Gastrocnemius medialis (tissue), 4 donors: Measurements from ENCODE around the gene COBL. TPM values are rescaled to one million over a fixed set of nuclear protein-coding genes. Genes with fewer than 3 reads are reported as not detected.

Source experiments
- ATAC-seq, 2 donors: fragments of 150-250 bp; one replicate each; pipeline ENCODE4 v1.9.1; 2016
- DNase-seq, 2 donors: peaks; one replicate each; pipeline ENCODE4 v3.0.0-alpha.2; 2019
- H3K27ac ChIP-seq, 4 donors: fragments of 200-600 bp; sonication (generic); 1 replicate in 1 of 4; 2 replicates in 3 of 4; pipeline ENCODE4 v1.5.1; 2016 to 2018; ENCODE audit warnings: mild to moderate bottlenecking in 2 of 4, moderate library complexity in 1 of 4
- H3K27me3 ChIP-seq, 3 donors: fragments of 200-600 bp; sonication (generic) in 2 of 3; 1 replicate in 1 of 3; 2 replicates in 2 of 3; pipeline versions ENCODE4 v1.5.1 to v1.6.0; 2016 to 2019; ENCODE audit warnings: mild to moderate bottlenecking in 1 of 3, moderate library complexity in 1 of 3
- H3K36me3 ChIP-seq, 2 donors: fragments of 200-600 bp; sonication (generic) in 1 of 2; one replicate each; pipeline ENCODE4 v1.5.1; 2017 to 2018
- H3K4me1 ChIP-seq, 2 donors: fragments of 200-600 bp; sonication (generic) in 1 of 2; one replicate each; pipeline ENCODE4 v1.5.1; 2016 to 2017; ENCODE audit warnings: mild to moderate bottlenecking in 2 of 2
- H3K4me3 ChIP-seq, 4 donors: fragments of 200-600 bp; sonication (generic) in 3 of 4; 1 replicate in 1 of 4; 2 replicates in 3 of 4; pipeline ENCODE4 v1.5.1; 2016 to 2019; ENCODE audit warnings: mild to moderate bottlenecking in 2 of 4
- H3K9me3 ChIP-seq, 3 donors: fragments of 200-600 bp; sonication (generic) in 2 of 3; 1 replicate in 1 of 3; 2 replicates in 2 of 3; pipeline ENCODE4 v1.5.1; 2016 to 2019
- CTCF ChIP-seq, 5 experiments: fragments of 450-650 bp in 3 of 5; fragments of 200-600 bp in 2 of 5; sonication (generic) in 2 of 5; IDR thresholded peaks in 4 of 5; conservative IDR thresholded peaks in 1 of 5; 1 replicate in 4 of 5; 2 replicates in 1 of 5; pipeline ENCODE4 v1.5.1; 2016 to 2019; ENCODE audit warnings: antibody characterized with exemption in 5 of 5, mild to moderate bottlenecking in 3 of 5, moderate library complexity in 3 of 5
- POLR2A ChIP-seq, 2 donors: fragments of 450-650 bp; IDR thresholded peaks; one replicate each; pipeline ENCODE4 v1.6.1; 2017; ENCODE audit warnings: antibody characterized with exemption in 2 of 2, mild to moderate bottlenecking in 2 of 2, moderate library complexity in 2 of 2
- in situ Hi-C, 4 donors: fragments of 200-750 bp; cut with MboI; loops; one replicate each; pipeline versions ENCODE4 v1.15.0 to v1.8.0; 2017; ENCODE audit warnings: low sequenced_read_pairs in 4 of 4
- intact Hi-C: fragments of 100-400 bp; cut with DNase I; formaldehyde crosslinking; loops from one replicate; pipeline ENCODE4 v1.15.1; 2023; ENCODE audit warnings: low total_unique reads
- total RNA-seq, 4 donors: library from RNA; depleted of rRNA; stranded (reverse); fragments of >200 nt; gene quantifications; one replicate each; pipeline versions ENCODE4 v1.1.0 to v1.2.3, GENCODE V29; 2016

The COBL gene
- total RNA-seq, 4 donors from 2014 or later: 82.1 to 170 (median 124) TPM

- intact Hi-C loops: no loop called here
- TF ChIP-seq POLR2A (IDR thresholded peaks at IDR 0.05) (no peak), CTCF (IDR thresholded peaks at IDR 0.05 in 4 of 5, conservative IDR thresholded peaks at IDR 0.05 in 1 of 5) (no peak)
Observed at GRCh38 chr7:51265066-51265907, 51.3 kb downstream of the COBL start.

DNA sequence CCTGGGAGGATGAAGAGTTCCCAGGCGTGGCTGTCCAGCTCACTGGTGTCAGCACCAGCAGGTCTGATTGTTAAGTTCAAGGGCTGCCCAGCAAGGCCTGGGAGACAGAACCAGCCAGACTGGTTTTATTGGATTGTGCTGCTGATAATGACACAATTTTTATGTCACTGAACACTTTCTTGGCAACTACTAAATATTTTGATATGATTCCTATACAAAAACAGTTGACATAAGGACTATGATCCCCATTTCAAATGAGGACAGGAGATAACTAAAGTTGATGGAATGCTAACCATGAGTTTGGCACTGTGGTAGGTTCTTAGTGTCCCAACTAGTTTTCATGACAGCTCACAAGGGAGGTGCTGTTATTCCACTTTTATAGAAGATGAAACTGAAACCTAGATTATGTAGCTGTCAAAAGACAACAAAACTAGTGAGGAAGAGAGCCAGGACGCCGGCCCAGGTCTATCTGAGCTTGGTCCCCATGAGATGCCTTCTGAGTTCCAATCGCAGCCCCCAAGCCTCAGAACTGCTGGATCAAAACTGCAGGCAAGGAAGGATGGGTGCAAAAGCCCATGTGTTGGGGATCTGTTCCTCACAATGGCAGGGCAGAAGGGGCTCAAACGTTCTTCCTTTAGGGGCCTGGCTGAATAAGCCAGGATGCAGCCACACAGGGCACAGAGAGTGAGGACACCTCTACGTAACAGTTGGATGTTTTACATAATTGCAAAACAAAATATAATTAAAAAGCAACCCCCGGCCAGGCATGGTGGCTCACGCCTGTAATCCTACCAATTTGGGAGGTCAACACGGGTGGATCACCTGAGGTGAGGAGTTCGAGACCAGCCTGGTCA, 52.8 kb downstream of the COBL start:
- intact Hi-C loops (no loop called here), in situ Hi-C loops (no loop called here)
- H3K27me3 ChIP-seq: no peaks in the 10 kb centered on the region
- H3K36me3 ChIP-seq: no peaks in the 10 kb centered on the region
- H3K27ac ChIP-seq: peak overlapping the region; percentile 73 to 93 (median 80)
- H3K4me3 ChIP-seq: peak overlapping the region in 2 of 4 donors; percentile 17 to 40
- no peak for TF ChIP-seq CTCF (IDR thresholded peaks at IDR 0.05 in 4 of 5, conservative IDR thresholded peaks at IDR 0.05 in 1 of 5)
- TF ChIP-seq POLR2A (IDR thresholded peaks at IDR 0.05): no peak
- ATAC-seq: peak; percentile 79 to 88
- peaks cover 48 to 67% of the 10 kb centered on the region in 2 donors for H3K4me1 ChIP-seq
- DNase-seq: peak in 1 of 2 donors; percentile 35
- no peaks in the 10 kb centered on the region for H3K9me3 ChIP-seq

More at GRCh38 chr7:51265066-51265907, 51.3 kb downstream of the COBL start:
- Histone ChIP-seq H3K36me3 (no peaks in the 10 kb centered on the region), H3K4me1 (peaks cover 49 to 58% of the 10 kb centered on the region in 2 donors), H3K4me3 (no peak overlapping the region), H3K27me3 (no peaks in the 10 kb centered on the region), H3K27ac (peak overlapping the region; percentile 23 to 93 (median 64)), H3K9me3 (no peaks in the 10 kb centered on the region)
- ATAC-seq (no peak), DNase-seq (no peak)
- in situ Hi-C loops: no loop called here

DNA sequence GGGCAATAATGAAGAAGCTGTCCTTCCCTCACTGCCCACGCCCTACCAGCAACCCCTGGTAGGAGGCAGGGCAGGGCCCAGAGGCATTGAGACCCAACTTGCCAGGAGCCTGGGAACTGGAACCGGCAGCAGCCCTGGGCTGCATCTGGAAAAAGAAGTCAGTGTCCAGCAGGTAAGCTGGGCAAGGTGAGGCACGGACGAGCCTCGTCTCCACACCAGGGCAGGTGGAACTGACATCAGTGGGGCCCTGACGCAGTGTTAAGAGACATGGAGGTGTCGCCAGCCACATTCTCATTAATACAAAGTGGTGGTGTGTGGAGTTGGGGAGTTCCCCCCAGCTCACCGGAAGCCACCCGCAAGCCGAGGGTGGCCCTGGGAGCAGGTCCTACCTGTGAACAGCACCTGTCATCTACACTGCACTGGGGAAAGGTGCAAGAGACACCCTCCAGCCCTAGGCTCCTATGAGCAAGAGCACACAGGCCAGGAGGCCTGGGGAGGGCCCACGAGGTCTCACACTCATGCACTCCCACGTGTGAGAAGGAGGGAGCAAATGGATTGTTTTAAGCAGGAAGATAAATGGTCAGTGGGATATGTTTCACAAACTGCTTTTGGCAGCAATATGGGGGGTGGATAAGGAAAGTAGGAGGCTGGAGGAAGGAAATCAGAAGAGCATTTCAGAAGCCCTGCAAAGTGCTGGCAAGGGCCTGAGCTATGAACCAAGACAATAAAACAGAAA, 53.6 kb downstream of the COBL start:
- no peak for TF ChIP-seq POLR2A (IDR thresholded peaks at IDR 0.05)
- no peak for TF ChIP-seq CTCF (IDR thresholded peaks at IDR 0.05 in 4 of 5, conservative IDR thresholded peaks at IDR 0.05 in 1 of 5)
- intact Hi-C loops: no loop called here
- no peak overlapping the region for H3K4me3 ChIP-seq
- ATAC-seq (no peak), DNase-seq (no peak)
- H3K27ac ChIP-seq: peak overlapping the region; percentile 73 to 93 (median 80)
- H3K27me3 ChIP-seq: no peaks in the 10 kb centered on the region
- no peaks in the 10 kb centered on the region for H3K9me3 ChIP-seq
- in situ Hi-C loops: no loop called here
- H3K4me1 ChIP-seq: peaks cover 48 to 67% of the 10 kb centered on the region in 2 donors
- H3K36me3 ChIP-seq: no peaks in the 10 kb centered on the region

DNA sequence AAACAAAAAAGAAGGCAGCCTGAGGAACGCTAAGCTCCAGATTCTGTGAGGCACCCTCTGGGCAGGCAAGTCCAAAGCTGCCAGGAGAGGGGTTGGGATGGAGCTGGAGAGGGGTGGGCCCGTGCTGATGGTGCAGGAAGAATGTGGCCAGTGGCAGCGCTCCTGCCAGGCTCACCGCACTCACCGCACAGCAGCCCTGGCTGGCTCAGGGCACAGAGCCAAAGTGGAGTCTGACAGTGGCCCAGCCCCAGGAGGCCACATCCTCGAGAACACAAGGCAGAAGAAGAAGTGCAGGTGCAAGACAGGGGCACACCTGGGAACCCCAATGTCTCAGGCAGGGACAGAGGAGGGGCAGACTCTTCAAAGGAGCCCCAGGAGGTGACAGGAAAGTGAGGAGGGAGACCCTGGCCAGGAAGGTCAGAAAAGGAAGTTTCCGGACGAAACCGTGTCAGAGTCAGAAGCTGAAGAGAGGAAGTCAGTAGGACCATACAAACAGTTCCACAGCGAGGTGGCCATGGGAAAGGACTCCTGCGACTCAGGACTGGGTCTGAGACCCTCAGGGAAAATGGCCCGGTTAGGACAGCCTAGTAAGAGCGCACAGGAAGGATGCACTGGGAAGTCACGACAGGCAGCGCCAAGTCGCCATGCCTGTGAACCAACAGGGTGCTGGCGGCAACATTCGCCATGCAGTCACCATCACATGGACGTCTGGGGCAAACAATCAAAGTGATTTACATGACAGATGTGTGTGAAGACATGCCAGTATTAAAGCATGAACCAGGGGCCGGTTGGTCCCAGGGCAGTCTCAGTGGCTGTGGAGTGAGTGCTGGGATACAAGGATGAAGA, 54.4 kb downstream of the COBL start:
- H3K4me1 ChIP-seq: peaks cover 48 to 67% of the 10 kb centered on the region in 2 donors
- TF ChIP-seq POLR2A (IDR thresholded peaks at IDR 0.05) (no peak), CTCF (IDR thresholded peaks at IDR 0.05 in 4 of 5, conservative IDR thresholded peaks at IDR 0.05 in 1 of 5) (no peak)
- H3K4me3 ChIP-seq: no peak overlapping the region
- H3K36me3 ChIP-seq: no peaks in the 10 kb centered on the region
- no peaks in the 10 kb centered on the region for H3K9me3 ChIP-seq
- intact Hi-C loops: no loop called here
- peak overlapping the region; percentile 73 to 93 (median 80) for H3K27ac ChIP-seq
- ATAC-seq: no peak
- no peak for DNase-seq
- no peaks in the 10 kb centered on the region for H3K27me3 ChIP-seq
- in situ Hi-C loops: no loop called here
